B cell (primary cell): ENCODE results near the gene PAX6. TPM values are rescaled to one million over a fixed set of nuclear protein-coding genes. Genes with fewer than 3 reads are reported as not detected.

Experiments
- ATAC-seq: fragments of 200-7000 bp; cut with Tn5 transposase; one replicate; pipeline ENCODE4 v1.10.0; 2021; ENCODE audit warnings: low read depth, mild to moderate bottlenecking, moderate number of reproducible peaks, moderate library complexity
- CTCF ChIA-PET: fragments of 350-600 bp; sonication (Branson Sonifier 250); formaldehyde crosslinking; loops from one replicate; lab custom pipeline; 2021; ENCODE audit warnings: antibody characterized with exemption, inconsistent platforms; lab: Charles Lee
- POLR2A ChIA-PET: fragments of 350-600 bp; sonication (Branson Sonifier 250); formaldehyde crosslinking; loops from one replicate; lab custom pipeline; 2021; ENCODE audit warnings: antibody characterized with exemption; lab: Charles Lee
- DNase-seq: peaks from one replicate; pipeline ENCODE4 v3.0.0; 2013
- H2AFZ ChIP-seq: 2 replicates; pipeline ENCODE4 v1.6.1; 2012; ENCODE audit warnings: mild to moderate bottlenecking, low read depth, low read length; ENCODE audit not compliant: insufficient read depth, poor library complexity, severe bottlenecking
- H3K27ac ChIP-seq, 2 donors: 1 replicate in 1 of 2; 2 replicates in 1 of 2; pipeline ENCODE4 v1.5.1; 2012 to 2013; ENCODE audit warnings: low read length in 2 of 2, mild to moderate bottlenecking in 2 of 2, moderate library complexity in 1 of 2
- H3K27me3 ChIP-seq, 4 experiments: fragments of 200-600 bp in 1 of 4; sonication (generic) in 1 of 4; replicated peaks in 1 of 4; 1 replicate in 2 of 4; 2 replicates in 2 of 4; pipeline versions ENCODE4 v1.6.1 to v1.7.0; 2013 to 2016; ENCODE audit warnings: low read length in 3 of 4, mild to moderate bottlenecking in 2 of 4, mixed read lengths in 1 of 4, moderate library complexity in 1 of 4; ENCODE audit not compliant: insufficient read depth in 4 of 4, control insufficient read depth in 3 of 4; ENCODE audit errors: control extremely low read depth in 1 of 4
- H3K36me3 ChIP-seq, 2 experiments: replicated peaks in 1 of 2; 1 replicate in 1 of 2; 2 replicates in 1 of 2; pipeline versions ENCODE4 v1.6.1 to v1.7.1; 2013; ENCODE audit warnings: low read length in 1 of 2; ENCODE audit not compliant: insufficient read depth in 2 of 2, control insufficient read depth in 1 of 2; ENCODE audit errors: control extremely low read depth in 1 of 2, extremely low read depth in 1 of 2
- H3K4me1 ChIP-seq, 2 donors: fragments of 200-600 bp in 1 of 2; sonication (generic) in 1 of 2; 1 replicate in 1 of 2; 2 replicates in 1 of 2; pipeline versions ENCODE4 v1.5.1 to v1.6.1; 2013 to 2017; ENCODE audit warnings: low read length in 2 of 2; ENCODE audit not compliant: control insufficient read depth in 2 of 2, insufficient read depth in 2 of 2
- H3K4me2 ChIP-seq: replicated peaks from 2 replicates; pipeline ENCODE3; 2012; ENCODE audit warnings: mild to moderate bottlenecking, low read depth, low read length; ENCODE audit not compliant: poor library complexity, severe bottlenecking
- H3K4me3 ChIP-seq, 5 experiments: fragments of 200-600 bp in 1 of 5; sonication (generic) in 1 of 5; 1 replicate in 3 of 5; 2 replicates in 2 of 5; pipeline versions ENCODE4 v1.5.1 to v1.7.0; 2011 to 2016; ENCODE audit warnings: low read length in 4 of 5, mild to moderate bottlenecking in 4 of 5, low read depth in 2 of 5, control low read depth in 1 of 5, moderate library complexity in 1 of 5; ENCODE audit not compliant: insufficient read depth in 1 of 5; ENCODE audit errors: control extremely low read depth in 1 of 5, extremely low read depth in 1 of 5
- H3K79me2 ChIP-seq: fragments of 200-600 bp; sonication (generic); one replicate; pipeline ENCODE4 v1.6.0; 2016; ENCODE audit warnings: low read length; ENCODE audit not compliant: control insufficient read depth, insufficient read depth
- H3K9ac ChIP-seq: fragments of 200-600 bp; sonication (generic); 2 replicates; pipeline ENCODE4 v1.6.1; 2017; ENCODE audit warnings: mild to moderate bottlenecking, low read length, moderate library complexity
- H3K9me3 ChIP-seq, 3 donors: one replicate each; pipeline versions ENCODE4 v1.6.1 to v1.7.1; 2013; ENCODE audit warnings: low read length in 2 of 3; ENCODE audit not compliant: control insufficient read depth in 2 of 3, insufficient read depth in 1 of 3; ENCODE audit errors: control extremely low read depth in 1 of 3
- H4K20me1 ChIP-seq: 2 replicates; pipeline ENCODE4 v1.6.0; 2012; ENCODE audit warnings: mild to moderate bottlenecking, low read length; ENCODE audit not compliant: insufficient read depth, control insufficient read depth, poor library complexity, severe bottlenecking
- H3K27ac Mint-ChIP-seq: one replicate; pipeline ENCODE4 v1.8.0; 2021; ENCODE audit warnings: mixed read lengths
- H3K27me3 Mint-ChIP-seq: one replicate; pipeline ENCODE4 v1.8.0; 2021; ENCODE audit warnings: mixed read lengths
- H3K4me1 Mint-ChIP-seq: one replicate; pipeline ENCODE4 v1.8.0; 2021; ENCODE audit warnings: mixed read lengths
- H3K4me3 Mint-ChIP-seq: one replicate; pipeline ENCODE4 v1.8.0; 2021; ENCODE audit warnings: mixed read lengths
- H3K9me3 Mint-ChIP-seq: one replicate; pipeline ENCODE4 v1.8.0; 2022; ENCODE audit warnings: mixed read lengths; ENCODE audit not compliant: insufficient read depth
- CTCF ChIP-seq: fragments of 200-600 bp; IDR thresholded peaks from one replicate; pipeline ENCODE4 v1.8.0; 2022; ENCODE audit warnings: antibody characterized with exemption, mild to moderate bottlenecking
- EZH2 ChIP-seq: IDR thresholded peaks from 2 replicates; pipeline ENCODE4 v1.6.1; 2012; ENCODE audit warnings: borderline replicate concordance, low read depth, mild to moderate bottlenecking, moderate library complexity, low read length; ENCODE audit not compliant: insufficient read depth, poor library complexity, severe bottlenecking
- WGBS: methylation state at CpG from one replicate; pipeline ENCODE4 v1.1.5; 2013; ENCODE audit warnings: missing lambda C conversion rate; ENCODE audit not compliant: insufficient coverage; 5-methylcytosine and 5-hydroxymethylcytosine counted together
- intact Hi-C: fragments of 100-400 bp; cut with micrococcal nuclease; formaldehyde crosslinking; loops from one replicate; pipeline ENCODE4 v1.10.0; 2022
- polyA plus RNA-seq: library from polyadenylated mRNA; depleted of rRNA; stranded (reverse); fragments of >200 nt; gene quantifications from 2 replicates; pipeline ENCODE4 v1.2.3, GENCODE V29; 2012
- total RNA-seq, 2 donors: library from RNA; stranded (reverse); fragments of 120-200 nt in 1 of 2; gene quantifications; 1 replicate in 1 of 2; 2 replicates in 1 of 2; pipeline versions ENCODE4 v1.2.3 to v1.2.4, GENCODE V29; 2013 to 2022

PAX6 gene
- total and polyA plus RNA-seq, 2 donors (not counting 1 experiment from before 2014, with no cell fraction given), result not detected

GRCh38 chr11:31809857-31810778 lies 1.0 kb downstream of the PAX6 start:
- Mint-ChIP-seq H3K4me1 (peaks cover 43% of the 10 kb centered on the region), H3K4me3 (peak overlapping the region; percentile 91), H3K27me3 (peaks cover 60% of the 10 kb centered on the region), H3K9me3 (peaks cover 3% of the 10 kb centered on the region), H3K27ac (no peak overlapping the region)
- Histone ChIP-seq H3K4me2 (peak overlapping the region; percentile 90), H3K4me1 (peaks cover 64 to 80% of the 10 kb centered on the region in 2 donors), H2AFZ (peak overlapping the region; percentile 31), H3K36me3 (no peaks in the 10 kb centered on the region), H3K9me3 (peaks cover 3 to 75% (median 5%) of the 10 kb centered on the region in 3 donors), H3K9ac (peak overlapping the region; percentile 38), H4K20me1 (no peaks in the 10 kb centered on the region), H3K79me2 (no peaks in the 10 kb centered on the region), H3K27ac (no peak overlapping the region), H3K4me3 (peak overlapping the region in 3 of 5 experiments; percentile 30 to 58 (median 40)), H3K27me3 (peaks cover 2 to 100% (median 84%) of the 10 kb centered on the region in 4 experiments)
- TF ChIP-seq EZH2 (no peak), CTCF (no peak)
- DNase-seq (peak; percentile 42), ATAC-seq (no peak)
- ChIA-PET POLR2A (no interaction called here), CTCF (no interaction called here)
- intact Hi-C loops, result no loop called here
- WGBS, result 6% methylated on average over 85 of the region's 91 CpGs

- H4K20me1 ChIP-seq, result no peaks in the 10 kb centered on the region
- peaks cover 2 to 99% (median 83%) of the 10 kb centered on the region in 4 experiments for H3K27me3 ChIP-seq
- peaks cover 43% of the 10 kb centered on the region for H3K4me1 Mint-ChIP-seq
- H3K27ac Mint-ChIP-seq, result no peak overlapping the region
- peak; percentile 55 for TF ChIP-seq EZH2
- no peak for TF ChIP-seq CTCF
- H3K36me3 ChIP-seq, result no peaks in the 10 kb centered on the region
- no peak for DNase-seq
- peaks cover 60% of the 10 kb centered on the region for H3K27me3 Mint-ChIP-seq
- peaks cover 4 to 75% (median 5%) of the 10 kb centered on the region in 3 donors for H3K9me3 ChIP-seq
- POLR2A ChIA-PET, result no interaction called here
- peak overlapping the region; percentile 81 for H3K4me3 Mint-ChIP-seq
- intact Hi-C loops, result no loop called here
- peak overlapping the region; percentile 38 for H3K9ac ChIP-seq
- CTCF ChIA-PET, result no interaction called here
- H3K4me1 ChIP-seq, result peaks cover 63 to 80% of the 10 kb centered on the region in 2 donors
- WGBS, result no CpG with 5 or more reads among the region's 6 CpGs
- no peaks in the 10 kb centered on the region for H3K79me2 ChIP-seq
- H3K27ac ChIP-seq, result no peak overlapping the region
- H3K4me2 ChIP-seq, result peak overlapping the region; percentile 90
- peak overlapping the region in 1 of 5 experiments; percentile 58 for H3K4me3 ChIP-seq
- H2AFZ ChIP-seq, result no peak overlapping the region
- ATAC-seq, result no peak
- H3K9me3 Mint-ChIP-seq, result peaks cover 3% of the 10 kb centered on the region
These were observed 1.6 kb downstream of the PAX6 start for GRCh38 chr11:31809541-31809856.
